Rectal smooth muscle tissue (tissue), 1 donor: Measurements from ENCODE around the gene SHANK1.
"Not testable (repeated sequence)": the region's sequence is repeated elsewhere in the genome, so short reads cannot be mapped to it uniquely, and the experiment has no call there.

Experiments
- H3K27ac ChIP-seq: one replicate; pipeline ENCODE4 v1.7.0; 2013; ENCODE audit warnings: low read depth, low read length, inconsistent platforms
- H3K27me3 ChIP-seq: one replicate; pipeline ENCODE4 v1.7.0; 2013; ENCODE audit warnings: low read length; ENCODE audit not compliant: control insufficient read depth, insufficient read depth
- H3K36me3 ChIP-seq: one replicate; pipeline ENCODE4 v1.7.0; 2013; ENCODE audit warnings: low read length; ENCODE audit not compliant: control insufficient read depth, insufficient read depth
- H3K4me1 ChIP-seq: one replicate; pipeline ENCODE4 v1.7.0; 2013; ENCODE audit warnings: low read length; ENCODE audit not compliant: control insufficient read depth, insufficient read depth
- H3K4me3 ChIP-seq: one replicate; pipeline ENCODE4 v1.7.0; 2013; ENCODE audit warnings: low read length
- H3K9ac ChIP-seq: one replicate; pipeline ENCODE4 v1.7.0; 2013; ENCODE audit warnings: low read length

SHANK1 gene

GRCh38 chr19:50749490-50749889 lies 29.9 kb upstream of the SHANK1 start:
- H3K36me3 ChIP-seq = no peaks in the 10 kb centered on the region
- no peak overlapping the region for H3K27ac ChIP-seq
- H3K4me1 ChIP-seq = no peaks in the 10 kb centered on the region
- H3K9ac ChIP-seq = no peak overlapping the region
- no peaks in the 10 kb centered on the region for H3K27me3 ChIP-seq
- no peak overlapping the region for H3K4me3 ChIP-seq

GRCh38 chr19:50747141-50747540 lies 27.5 kb upstream of the SHANK1 start:
- not testable (repeated sequence) for H3K27ac ChIP-seq, H3K27me3 ChIP-seq, H3K4me3 ChIP-seq, H3K9ac ChIP-seq, H3K4me1 ChIP-seq, H3K36me3 ChIP-seq

GRCh38 chr19:50745221-50745620 lies 25.6 kb upstream of the SHANK1 start:
- Histone ChIP-seq H3K4me3 (no peak overlapping the region), H3K27ac (no peak overlapping the region), H3K9ac (no peak overlapping the region), H3K4me1 (no peaks in the 10 kb centered on the region), H3K36me3 (no peaks in the 10 kb centered on the region), H3K27me3 (peaks cover 3% of the 10 kb centered on the region)

- peaks cover 3% of the 10 kb centered on the region for H3K27me3 ChIP-seq
- H3K36me3 ChIP-seq = no peaks in the 10 kb centered on the region
- no peak overlapping the region for H3K4me3 ChIP-seq
- no peak overlapping the region for H3K9ac ChIP-seq
- H3K27ac ChIP-seq = no peak overlapping the region
- H3K4me1 ChIP-seq = no peaks in the 10 kb centered on the region
Measured at GRCh38 chr19:50743537-50743936, 23.9 kb upstream of the SHANK1 start.

GRCh38 chr19:50741179-50741933 lies 21.8 kb upstream of the SHANK1 start:
- H3K27ac ChIP-seq = no peak overlapping the region
- H3K9ac ChIP-seq = no peak overlapping the region
- no peaks in the 10 kb centered on the region for H3K4me1 ChIP-seq
- no peak overlapping the region for H3K4me3 ChIP-seq
- no peaks in the 10 kb centered on the region for H3K36me3 ChIP-seq
- H3K27me3 ChIP-seq = peaks cover 3% of the 10 kb centered on the region

GRCh38 chr19:50739914-50740426 lies 20.4 kb upstream of the SHANK1 start:
- H3K4me1 ChIP-seq = no peaks in the 10 kb centered on the region
- H3K27ac ChIP-seq = no peak overlapping the region
- no peaks in the 10 kb centered on the region for H3K36me3 ChIP-seq
- peaks cover 3% of the 10 kb centered on the region for H3K27me3 ChIP-seq
- no peak overlapping the region for H3K4me3 ChIP-seq
- H3K9ac ChIP-seq = no peak overlapping the region

GRCh38 chr19:50739132-50739913 lies 19.7 kb upstream of the SHANK1 start:
- Histone ChIP-seq H3K9ac (no peak overlapping the region), H3K27me3 (peaks cover 3% of the 10 kb centered on the region), H3K27ac (no peak overlapping the region), H3K36me3 (no peaks in the 10 kb centered on the region), H3K4me1 (no peaks in the 10 kb centered on the region), H3K4me3 (no peak overlapping the region)

- Histone ChIP-seq H3K27ac (no peak overlapping the region), H3K27me3 (peaks cover under 1% of the 10 kb centered on the region), H3K4me1 (no peaks in the 10 kb centered on the region), H3K4me3 (no peak overlapping the region), H3K9ac (no peak overlapping the region), H3K36me3 (no peaks in the 10 kb centered on the region)
Measured at GRCh38 chr19:50736338-50736737, 16.7 kb upstream of the SHANK1 start.

- H3K4me3 ChIP-seq = no peak overlapping the region
- no peaks in the 10 kb centered on the region for H3K36me3 ChIP-seq
- no peaks in the 10 kb centered on the region for H3K27me3 ChIP-seq
- no peaks in the 10 kb centered on the region for H3K4me1 ChIP-seq
- H3K27ac ChIP-seq = no peak overlapping the region
- H3K9ac ChIP-seq = no peak overlapping the region
Measured at GRCh38 chr19:50735869-50736268, 16.3 kb upstream of the SHANK1 start.

- no peaks in the 10 kb centered on the region for H3K36me3 ChIP-seq
- no peaks in the 10 kb centered on the region for H3K4me1 ChIP-seq
- H3K9ac ChIP-seq = no peak overlapping the region
- no peak overlapping the region for H3K27ac ChIP-seq
- peaks cover 6% of the 10 kb centered on the region for H3K27me3 ChIP-seq
- H3K4me3 ChIP-seq = no peak overlapping the region
Measured at GRCh38 chr19:50729894-50730293, 10.3 kb upstream of the SHANK1 start.

GRCh38 chr19:50728084-50728737 lies 8.6 kb upstream of the SHANK1 start:
- H3K27ac ChIP-seq = no peak overlapping the region
- no peak overlapping the region for H3K4me3 ChIP-seq
- no peaks in the 10 kb centered on the region for H3K36me3 ChIP-seq
- H3K9ac ChIP-seq = no peak overlapping the region
- H3K4me1 ChIP-seq = no peaks in the 10 kb centered on the region
- peaks cover 6% of the 10 kb centered on the region for H3K27me3 ChIP-seq

- Histone ChIP-seq H3K4me1 (no peaks in the 10 kb centered on the region), H3K9ac (no peak overlapping the region), H3K36me3 (no peaks in the 10 kb centered on the region), H3K4me3 (peak overlapping the region; percentile 73), H3K27ac (no peak overlapping the region), H3K27me3 (peaks cover 6% of the 10 kb centered on the region)
Measured at GRCh38 chr19:50725911-50726230, 6.3 kb upstream of the SHANK1 start.
